Naive thymus-derived CD4-positive, alpha-beta T cell (primary cell): Measurements from ENCODE around the gene MAP4K5. TPM values are rescaled to one million over a fixed set of nuclear protein-coding genes. Genes with fewer than 3 reads are reported as not detected.
A peak's percentile ranks its signal among the peaks of the same experiment; 100 is the strongest.
"Not testable (repeated sequence)": the region's sequence is repeated elsewhere in the genome, so short reads cannot be mapped to it uniquely, and the experiment has no call there.

Experiments
- ATAC-seq: fragments of 150-1000 bp; cut with Tn5 transposase; 2 replicates; pipeline ENCODE4 v1.10.0; 2021; ENCODE audit warnings: mild to moderate bottlenecking, moderate library complexity
- CTCF ChIA-PET: fragments of 350-600 bp; sonication (Branson Sonifier 250); formaldehyde crosslinking; loops from one replicate; lab custom pipeline; 2021; ENCODE audit warnings: antibody characterized with exemption; lab: Charles Lee
- POLR2A ChIA-PET: fragments of 350-600 bp; sonication (Branson Sonifier 250); formaldehyde crosslinking; loops from one replicate; lab custom pipeline; 2021; ENCODE audit warnings: antibody characterized with exemption, inconsistent platforms; lab: Charles Lee
- DNase-seq, 9 donors: peaks; one replicate each; pipeline versions ENCODE4 v3.0.0 to v3.0.0-alpha.2; 2020 to 2022; ENCODE audit warnings: mixed read lengths in 1 of 9
- H3K27ac ChIP-seq: one replicate; pipeline ENCODE4 v1.7.0; 2013; ENCODE audit warnings: mild to moderate bottlenecking, low read depth, low read length, moderate library complexity
- H3K27me3 ChIP-seq, 2 donors: one replicate each; pipeline ENCODE4 v1.7.0; 2013; ENCODE audit warnings: low read length in 2 of 2, mild to moderate bottlenecking in 2 of 2, moderate library complexity in 2 of 2; ENCODE audit not compliant: control insufficient read depth in 2 of 2, insufficient read depth in 2 of 2
- H3K36me3 ChIP-seq, 3 experiments: 1 replicate in 2 of 3; 2 replicates in 1 of 3; pipeline ENCODE4 v1.7.0; 2013; ENCODE audit warnings: low read length in 3 of 3, mild to moderate bottlenecking in 3 of 3, moderate library complexity in 1 of 3; ENCODE audit not compliant: insufficient read depth in 3 of 3, control insufficient read depth in 2 of 3
- H3K4me1 ChIP-seq, 2 donors: one replicate each; pipeline ENCODE4 v1.7.0; 2013; ENCODE audit warnings: low read length in 2 of 2, mild to moderate bottlenecking in 2 of 2, moderate library complexity in 1 of 2; ENCODE audit not compliant: control insufficient read depth in 2 of 2, insufficient read depth in 2 of 2
- H3K4me3 ChIP-seq: 2 replicates; pipeline ENCODE4 v1.7.0; 2013; ENCODE audit warnings: mild to moderate bottlenecking, low read length
- H3K9me3 ChIP-seq, 3 experiments: 1 replicate in 2 of 3; 2 replicates in 1 of 3; pipeline ENCODE4 v1.7.0; 2013; ENCODE audit warnings: low read length in 3 of 3; ENCODE audit not compliant: control insufficient read depth in 2 of 3
- H3K27ac Mint-ChIP-seq, 9 donors: one replicate each; pipeline ENCODE4 v1.8.0; 2020 to 2022; ENCODE audit warnings: mixed read lengths in 9 of 9, mild to moderate bottlenecking in 8 of 9, moderate library complexity in 5 of 9, inconsistent platforms in 2 of 9
- H3K27me3 Mint-ChIP-seq, 5 donors: one replicate each; pipeline ENCODE4 v1.8.0; 2021 to 2022; ENCODE audit warnings: mixed read lengths in 5 of 5, mild to moderate bottlenecking in 1 of 5
- H3K36me3 Mint-ChIP-seq, 5 donors: one replicate each; pipeline ENCODE4 v1.8.0; 2020 to 2022; ENCODE audit warnings: mixed read lengths in 5 of 5, mild to moderate bottlenecking in 3 of 5, inconsistent platforms in 1 of 5
- H3K4me1 Mint-ChIP-seq, 7 donors: one replicate each; pipeline ENCODE4 v1.8.0; 2020 to 2022; ENCODE audit warnings: mixed read lengths in 7 of 7, mild to moderate bottlenecking in 3 of 7, inconsistent platforms in 1 of 7
- H3K4me3 Mint-ChIP-seq, 10 donors: one replicate each; pipeline ENCODE4 v1.8.0; 2020 to 2022; ENCODE audit warnings: mild to moderate bottlenecking in 10 of 10, mixed read lengths in 10 of 10, moderate library complexity in 6 of 10, inconsistent platforms in 2 of 10
- H3K9me3 Mint-ChIP-seq, 11 donors: one replicate each; pipeline ENCODE4 v1.8.0; 2020 to 2022; ENCODE audit warnings: mixed read lengths in 11 of 11, mild to moderate bottlenecking in 4 of 11, inconsistent platforms in 1 of 11, moderate library complexity in 1 of 11
- intact Hi-C, 2 donors: fragments of 100-400 bp; cut with micrococcal nuclease; formaldehyde crosslinking; loops; one replicate each; pipeline ENCODE4 v1.15.1; 2023
- polyA plus RNA-seq, 2 donors: library from polyadenylated mRNA; unstranded; fragments of 300-500 nt; fragmentation: Illumina TruSeq; gene quantifications; one replicate each; pipeline ENCODE4 v1.2.3, GENCODE V29; 2021
- total RNA-seq, 6 experiments: library from RNA in 5 of 6; stranded (reverse) in 5 of 6; gene quantifications; 1 replicate in 5 of 6; 2 replicates in 1 of 6; pipeline ENCODE4 v1.2.3 and lab custom pipeline; 2021 to 2026

MAP4K5 gene
- total and polyA plus RNA-seq, 7 experiments from 2014 or later = 15.4 to 47.5 (median 32.5) TPM

DNA sequence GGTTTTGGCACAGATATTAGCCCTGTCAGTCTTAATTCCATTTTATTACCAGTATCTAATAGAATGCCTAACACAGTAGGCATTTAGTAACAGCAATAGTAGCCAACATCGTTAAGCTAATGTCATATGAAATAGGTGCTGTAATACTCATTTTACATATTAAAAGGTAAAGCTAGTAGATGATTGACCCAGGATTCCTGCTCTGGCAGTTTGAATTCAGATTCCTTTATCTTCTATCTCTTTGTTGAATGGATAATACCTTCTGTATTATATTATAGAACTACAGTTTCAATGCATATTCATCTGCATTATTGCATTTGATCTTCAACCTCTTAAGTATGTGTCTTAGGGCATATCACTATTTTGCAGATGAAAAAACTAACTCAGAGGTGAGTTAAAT, 30.5 kb upstream of the MAP4K5 start:
- Mint-ChIP-seq H3K36me3 (peaks cover 0 to 6% (median 2%) of the 10 kb centered on the region in 5 donors), H3K27ac (no peak overlapping the region), H3K27me3 (peaks cover 23 to 54% (median 29%) of the 10 kb centered on the region in 5 donors), H3K4me3 (no peak overlapping the region), H3K9me3 (peaks cover 0 to 10% (median 0%) of the 10 kb centered on the region in 11 donors), H3K4me1 (peaks cover 6 to 20% (median 12%) of the 10 kb centered on the region in 7 donors)
- Histone ChIP-seq H3K4me3 (no peak overlapping the region), H3K9me3 (no peaks in the 10 kb centered on the region), H3K27ac (no peak overlapping the region), H3K4me1 (peaks cover 3 to 5% of the 10 kb centered on the region in 2 donors), H3K36me3 (no peaks in the 10 kb centered on the region), H3K27me3 (peaks cover 11 to 18% of the 10 kb centered on the region in 2 donors)
- intact Hi-C loops = no loop called here
- no peak for DNase-seq
- ATAC-seq = no peak
- ChIA-PET CTCF (interaction anchor here (0.6 kb wide), 1 partner anchor 214 kb away, joined by 3 read pairs; no protein-coding TSS in a partner anchor), POLR2A (no interaction called here)

GRCh38 chr14:50560931-50561285, 28.5 kb upstream of the MAP4K5 start:
- Mint-ChIP-seq H3K9me3 (peaks cover 0 to 5% (median 0%) of the 10 kb centered on the region in 11 donors), H3K4me1 (peaks cover 6 to 20% (median 12%) of the 10 kb centered on the region in 7 donors), H3K4me3 (peak overlapping the region; percentile 73 to 89 (median 82)), H3K36me3 (peaks cover 0 to 3% (median 0%) of the 10 kb centered on the region in 5 donors), H3K27ac (no peak overlapping the region), H3K27me3 (peaks cover 41 to 68% (median 46%) of the 10 kb centered on the region in 5 donors)
- Histone ChIP-seq H3K36me3 (no peaks in the 10 kb centered on the region), H3K4me1 (peaks cover 3 to 5% of the 10 kb centered on the region in 2 donors), H3K27me3 (peaks cover 11 to 25% of the 10 kb centered on the region in 2 donors), H3K4me3 (peak overlapping the region; percentile 63), H3K27ac (no peak overlapping the region), H3K9me3 (no peaks in the 10 kb centered on the region)
- ATAC-seq (peak; percentile 66), DNase-seq (peak in 7 of 9 donors; percentile 5 to 65 (median 12))
- POLR2A ChIA-PET = interaction anchor here (0.6 kb wide), 1 partner anchor 337 kb away, joined by 4 read pairs; no protein-coding TSS in a partner anchor
- intact Hi-C loops = no loop called here
- CTCF ChIA-PET = no interaction called here

DNA sequence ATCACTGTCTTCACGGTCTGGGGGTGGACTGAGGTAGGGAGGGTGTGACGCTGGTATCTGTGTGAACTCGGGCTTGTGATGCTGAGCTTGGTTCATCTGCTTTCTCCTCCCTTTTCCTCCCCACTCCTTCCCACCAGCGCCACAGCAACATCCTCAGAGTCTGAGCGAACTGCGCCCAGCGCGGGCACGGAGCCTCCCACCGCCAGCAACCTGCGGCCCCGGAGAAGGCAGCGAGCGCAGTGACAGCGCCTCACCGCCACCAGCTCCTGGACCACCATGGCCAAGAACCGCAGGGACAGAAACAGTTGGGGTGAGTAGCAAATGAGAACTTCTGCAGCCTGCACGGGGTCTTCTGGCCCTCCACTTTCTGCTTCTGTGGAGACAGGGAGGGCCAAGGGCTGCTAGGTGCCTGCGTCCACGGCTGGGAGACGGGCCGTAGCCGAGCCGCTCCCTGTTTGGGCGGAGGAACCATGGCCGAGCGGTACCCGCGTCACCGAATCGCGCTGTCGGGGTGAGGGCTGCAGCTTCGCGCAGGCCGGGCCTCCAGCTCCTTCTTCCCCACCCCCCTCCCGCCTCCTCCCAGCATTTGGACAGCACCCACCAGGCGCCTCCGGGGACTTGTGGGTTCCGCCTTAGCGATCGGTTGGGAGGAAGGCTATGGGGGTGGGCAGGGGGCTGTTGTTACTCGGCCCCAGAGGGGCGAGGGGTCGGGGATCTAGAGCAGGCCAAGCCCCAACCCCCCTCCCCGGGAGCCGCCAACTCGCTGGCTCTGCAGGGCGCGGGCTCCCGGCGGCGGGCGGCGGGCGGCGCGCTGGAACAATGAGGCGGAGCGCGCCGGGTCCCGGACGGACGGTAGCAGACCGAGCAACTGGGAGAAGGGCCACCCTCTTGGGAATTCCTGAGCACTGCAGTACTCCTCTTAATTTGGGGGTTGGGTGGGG, 27.9 kb upstream of the MAP4K5 start, which contains the start of gene ATL1:
Gene ATL1 (plus strand): TSS at position 156 of the 941 bp plus-strand sequence. CDS start 121 bp downstream, at position 277.
- H3K4me3 ChIP-seq = peak within 1 kb of the TSS; percentile 63

GRCh38 chr14:50552796-50553195, 20.4 kb upstream of the MAP4K5 start:
- POLR2A ChIA-PET, intact Hi-C loops, CTCF ChIA-PET, H3K36me3 ChIP-seq, H3K27ac ChIP-seq, H3K4me3 ChIP-seq, ATAC-seq, H3K27ac Mint-ChIP-seq, H3K4me1 ChIP-seq, H3K9me3 ChIP-seq, H3K27me3 ChIP-seq: not testable (repeated sequence)
- peaks cover 2 to 59% (median 26%) of the 10 kb centered on the region in 11 donors for H3K9me3 Mint-ChIP-seq
- H3K4me3 Mint-ChIP-seq = peak overlapping the region in 1 of 10 donors; percentile 20
- peak in 1 of 9 donors; percentile 13 for DNase-seq
- H3K27me3 Mint-ChIP-seq = peaks cover 37 to 69% (median 53%) of the 10 kb centered on the region in 5 donors
- peaks cover 0 to 17% (median 5%) of the 10 kb centered on the region in 7 donors for H3K4me1 Mint-ChIP-seq
- peaks cover 0 to 17% (median 5%) of the 10 kb centered on the region in 5 donors for H3K36me3 Mint-ChIP-seq

More for the DNA sequence above, 27.9 kb upstream of the MAP4K5 start, which contains the start of gene ATL1:
- peak; percentile 3 to 61 (median 33) for DNase-seq
- Mint-ChIP-seq H3K4me3 (peak within 1 kb of the TSS; percentile 73 to 89 (median 83)), H3K36me3 (peaks cover 0 to 5% (median 0%) of the 10 kb centered on the region in 5 donors), H3K27ac (peak within 1 kb of the TSS in 1 of 9 donors; percentile 7), H3K9me3 (peaks cover 0 to 5% (median 0%) of the 10 kb centered on the region in 11 donors), H3K27me3 (peaks cover 45 to 73% (median 51%) of the 10 kb centered on the region in 5 donors), H3K4me1 (peaks cover 6 to 20% (median 12%) of the 10 kb centered on the region in 7 donors)
- no peak within 1 kb of the TSS for H3K27ac ChIP-seq
- H3K9me3 ChIP-seq = no peaks in the 10 kb centered on the region
- POLR2A ChIA-PET = interaction anchor here (0.6 kb wide), 1 partner anchor 197 kb away, joined by 3 read pairs; no protein-coding TSS in a partner anchor
- H3K4me1 ChIP-seq = peaks cover 3 to 5% of the 10 kb centered on the region in 2 donors
- intact Hi-C loops = no loop called here
- peaks cover 11 to 25% of the 10 kb centered on the region in 2 donors for H3K27me3 ChIP-seq
- CTCF ChIA-PET = no interaction called here
- no peaks in the 10 kb centered on the region for H3K36me3 ChIP-seq
- peak; percentile 84 for ATAC-seq

DNA sequence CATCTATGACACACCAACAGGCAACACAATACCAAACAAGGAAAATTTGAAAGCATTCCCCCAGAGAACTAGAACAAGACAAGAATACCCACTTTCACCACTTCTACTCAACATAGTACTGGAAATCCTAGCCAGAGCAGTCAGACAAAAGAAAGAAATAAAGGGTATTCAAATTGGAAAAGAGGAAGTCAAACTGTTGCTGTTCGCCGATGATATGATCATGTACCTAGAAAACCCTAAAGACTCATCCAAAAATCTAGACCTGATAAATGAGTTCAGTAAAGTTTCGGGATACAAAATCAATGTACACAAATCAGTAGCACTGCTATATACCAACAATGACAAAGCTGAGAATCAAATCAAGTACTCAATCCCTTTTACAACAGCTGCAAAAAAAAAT, 19.5 kb upstream of the MAP4K5 start:
- Histone ChIP-seq H3K4me3 (no peak overlapping the region), H3K9me3 (peaks cover 0 to 3% (median 0%) of the 10 kb centered on the region in 3 experiments), H3K27ac (no peak overlapping the region), H3K4me1 (no peaks in the 10 kb centered on the region), H3K36me3 (no peaks in the 10 kb centered on the region), H3K27me3 (no peaks in the 10 kb centered on the region)
- ATAC-seq = no peak
- intact Hi-C loops = no loop called here
- H3K4me3 Mint-ChIP-seq = no peak overlapping the region
- CTCF ChIA-PET = interaction anchor here (0.6 kb wide), 1 partner anchor 335 kb away, joined by 3 read pairs; no protein-coding TSS in a partner anchor
- no peak overlapping the region for H3K27ac Mint-ChIP-seq
- peaks cover 2 to 65% (median 26%) of the 10 kb centered on the region in 11 donors for H3K9me3 Mint-ChIP-seq
- DNase-seq = no peak
- H3K4me1 Mint-ChIP-seq = peaks cover 0 to 17% (median 5%) of the 10 kb centered on the region in 7 donors
- POLR2A ChIA-PET = no interaction called here
- H3K27me3 Mint-ChIP-seq = peaks cover 28 to 60% (median 45%) of the 10 kb centered on the region in 5 donors
- H3K36me3 Mint-ChIP-seq = peaks cover 0 to 22% (median 9%) of the 10 kb centered on the region in 5 donors

GRCh38 chr14:50550294-50550693, 17.9 kb upstream of the MAP4K5 start:
- H3K27ac Mint-ChIP-seq = no peak overlapping the region
- DNase-seq (no peak), ATAC-seq (no peak)
- H3K36me3 ChIP-seq = no peaks in the 10 kb centered on the region
- no peak overlapping the region for H3K4me3 Mint-ChIP-seq
- peaks cover 0 to 17% (median 9%) of the 10 kb centered on the region in 5 donors for H3K36me3 Mint-ChIP-seq
- no peak overlapping the region for H3K27ac ChIP-seq
- peaks cover 0 to 3% (median 0%) of the 10 kb centered on the region in 3 experiments for H3K9me3 ChIP-seq
- H3K4me1 ChIP-seq = no peaks in the 10 kb centered on the region
- H3K4me3 ChIP-seq = no peak overlapping the region
- intact Hi-C loops = no loop called here
- peaks cover 2 to 59% (median 25%) of the 10 kb centered on the region in 11 donors for H3K9me3 Mint-ChIP-seq
- ChIA-PET CTCF (interaction anchor here (0.6 kb wide), 1 partner anchor 215 kb away, joined by 3 read pairs; no protein-coding TSS in a partner anchor), POLR2A (interaction anchor here (0.6 kb wide), 1 partner anchor 280 kb away, joined by 3 read pairs; no protein-coding TSS in a partner anchor)
- H3K4me1 Mint-ChIP-seq = peaks cover 0 to 17% (median 5%) of the 10 kb centered on the region in 7 donors
- H3K27me3 ChIP-seq = no peaks in the 10 kb centered on the region
- H3K27me3 Mint-ChIP-seq = peaks cover 12 to 48% (median 34%) of the 10 kb centered on the region in 5 donors
